HCT116 (cell line): ENCODE data around the gene PC. TPM values are rescaled to one million over a fixed set of nuclear protein-coding genes. Genes with fewer than 3 reads are reported as not detected.

ENCODE experiments used
- ATAC-seq: fragments of 200-7000 bp; cut with Tn5 transposase; 2 replicates; pipeline ENCODE4 v1.9.1; 2020; ENCODE audit warnings: mild to moderate bottlenecking, moderate library complexity
- BruUV-seq: library from RNA; stranded (reverse); fragments of 400-500 nt; replicated peaks from 2 replicates; lab custom pipeline; 2021; lab: Mats Ljungman, UMichigan
- CTCF ChIA-PET: fragments of 300-600 bp; sonication (Branson Sonifier 250); formaldehyde crosslinking; loops from one replicate; lab custom pipeline; 2021; ENCODE audit warnings: antibody characterized with exemption; lab: Charles Lee
- POLR2A ChIA-PET: fragments of 300-600, 350-600 bp; sonication (Branson Sonifier 250); formaldehyde crosslinking; loops from one replicate; lab custom pipeline; 2021; ENCODE audit warnings: antibody characterized with exemption; lab: Charles Lee
- RAD21 ChIA-PET, 2 experiments: fragments of 300-600 bp; sonication (Branson Sonifier 250); formaldehyde crosslinking; loops; one replicate each; lab custom pipeline; 2023; ENCODE audit warnings: low total read pairs in 2 of 2; ENCODE audit not compliant: uncharacterized antibody in 2 of 2, unreplicated experiment in 2 of 2, low non-redundant PET in 1 of 2; lab: Charles Lee
- DNase-seq: peaks from one replicate; pipeline ENCODE4 v3.0.0-alpha.2; 2010; ENCODE audit warnings: low read depth, low spot score
- H2AFZ ChIP-seq: fragments of 200-600 bp; shearing (Covaris generic), sonication (generic); 2 replicates; pipeline ENCODE4 v1.6.1; 2017; ENCODE audit warnings: low read depth, mixed run types, mixed read lengths, antibody characterized with exemption, low read length; ENCODE audit not compliant: poor library complexity, severe bottlenecking
- H3K27ac ChIP-seq: 2 replicates; pipeline ENCODE4 v1.5.1; 2012; ENCODE audit warnings: low read depth, low read length
- H3K27me3 ChIP-seq: fragments of 200-600 bp; sonication (generic); 2 replicates; pipeline ENCODE4 v1.6.1; 2016; ENCODE audit warnings: mixed run types, low read length, mixed read lengths; ENCODE audit not compliant: insufficient read depth
- H3K36me3 ChIP-seq, 2 experiments: fragments of 200-500 bp in 1 of 2; fragments of 200-600 bp in 1 of 2; sonication (Bioruptor generic) in 1 of 2; sonication (generic) in 1 of 2; 2 replicates each; pipeline versions ENCODE4 v1.5.1 to v1.6.1; 2014 to 2016; ENCODE audit warnings: low read length in 2 of 2, inconsistent platforms in 1 of 2, mixed read lengths in 1 of 2, mixed run types in 1 of 2; ENCODE audit not compliant: insufficient read depth in 2 of 2, control insufficient read depth in 1 of 2
- H3K4me1 ChIP-seq, 2 experiments: fragments of 200-600 bp in 1 of 2; sonication (generic) in 1 of 2; 2 replicates each; pipeline versions ENCODE4 v1.5.1 to v1.6.1; 2012 to 2017; ENCODE audit warnings: low read length in 2 of 2, inconsistent platforms in 1 of 2, mild to moderate bottlenecking in 1 of 2, mixed read lengths in 1 of 2, mixed run types in 1 of 2, moderate library complexity in 1 of 2; ENCODE audit not compliant: insufficient read depth in 2 of 2, control insufficient read depth in 1 of 2
- H3K4me2 ChIP-seq: fragments of 200-600 bp; sonication (generic); 2 replicates; pipeline ENCODE4 v1.6.1; 2017; ENCODE audit warnings: mixed run types, low read length, mixed read lengths
- H3K4me3 ChIP-seq, 2 experiments: fragments of 200-600 bp in 1 of 2; sonication (generic) in 1 of 2; replicated peaks in 1 of 2; 2 replicates each; pipeline ENCODE4 v1.5.1; 2011 to 2016; ENCODE audit warnings: low read length in 2 of 2, control low read depth in 1 of 2, low read depth in 1 of 2, mild to moderate bottlenecking in 1 of 2, mixed read lengths in 1 of 2, mixed run types in 1 of 2
- H3K79me2 ChIP-seq: fragments of 200-600 bp; sonication (generic); 2 replicates; pipeline ENCODE4 v1.6.1; 2017; ENCODE audit warnings: mild to moderate bottlenecking, mixed run types, low read length, moderate library complexity, mixed read lengths; ENCODE audit not compliant: insufficient read depth
- H3K9ac ChIP-seq: fragments of 200-600 bp; sonication (generic); 2 replicates; pipeline ENCODE4 v1.6.1; 2016; ENCODE audit warnings: low read length, mixed read lengths
- H3K9me2 ChIP-seq: fragments of 200-600 bp; sonication (generic), shearing (Covaris generic); 2 replicates; pipeline ENCODE4 v1.6.1; 2017; ENCODE audit warnings: mixed run types, mild to moderate bottlenecking, moderate library complexity; ENCODE audit not compliant: insufficient read depth
- H3K9me3 ChIP-seq, 2 experiments: fragments of 200-500 bp in 1 of 2; fragments of 200-600 bp in 1 of 2; sonication (Bioruptor generic) in 1 of 2; sonication (generic) in 1 of 2; 2 replicates each; pipeline ENCODE4 v1.6.1; 2014 to 2017; ENCODE audit warnings: low read length in 2 of 2, mixed read lengths in 2 of 2, inconsistent platforms in 1 of 2, low read depth in 1 of 2, mild to moderate bottlenecking in 1 of 2, mixed run types in 1 of 2, moderate library complexity in 1 of 2; ENCODE audit not compliant: control insufficient read depth in 1 of 2, insufficient read depth in 1 of 2
- H4K20me1 ChIP-seq: fragments of 200-600 bp; sonication (generic), shearing (Covaris generic); 2 replicates; pipeline ENCODE4 v1.6.1; 2017; ENCODE audit warnings: mixed run types, mild to moderate bottlenecking, moderate library complexity; ENCODE audit not compliant: insufficient read depth
- CBX3 ChIP-seq: IDR thresholded peaks from 2 replicates; pipeline ENCODE4 v1.6.1; 2012; ENCODE audit warnings: low read depth
- CEBPB ChIP-seq: IDR thresholded peaks from 2 replicates; pipeline ENCODE4 v1.6.1; 2012; ENCODE audit warnings: low read depth
- EGR1 ChIP-seq: IDR thresholded peaks from 2 replicates; pipeline ENCODE4 v1.6.1; 2012; ENCODE audit warnings: low read depth
- EZH2 ChIP-seq: fragments of 200-600 bp; sonication (generic); IDR thresholded peaks from 2 replicates; pipeline ENCODE4 v1.6.1; 2017; ENCODE audit warnings: antibody characterized with exemption, mixed run types
- FOSL1 ChIP-seq: IDR thresholded peaks from 2 replicates; pipeline ENCODE4 v1.6.1; 2012; ENCODE audit warnings: low read depth
- POLR2AphosphoS5 ChIP-seq: IDR thresholded peaks from 2 replicates; pipeline ENCODE4 v1.6.1; 2011; ENCODE audit warnings: mild to moderate bottlenecking, low read depth, low read length, moderate library complexity
- RAD21 ChIP-seq: IDR thresholded peaks from 2 replicates; pipeline ENCODE4 v1.6.1; 2012; ENCODE audit warnings: low read depth, mild to moderate bottlenecking
- SIN3A ChIP-seq: IDR thresholded peaks from 2 replicates; pipeline ENCODE4 v1.6.1; 2012; ENCODE audit warnings: low read depth
- SP1 ChIP-seq: IDR thresholded peaks from 2 replicates; pipeline ENCODE4 v1.6.1; 2012; ENCODE audit warnings: low read depth
- SRF ChIP-seq: IDR thresholded peaks from 2 replicates; pipeline ENCODE4 v1.6.1; 2012; ENCODE audit warnings: low read depth
- TCF7L2 ChIP-seq: IDR thresholded peaks from 2 replicates; pipeline ENCODE4 v1.7.0; 2011; ENCODE audit warnings: borderline replicate concordance, inconsistent platforms; ENCODE audit not compliant: insufficient read depth, insufficient read length; ENCODE audit errors: extremely low read depth
- ZFX ChIP-seq: fragments of 450-650 bp; IDR thresholded peaks from 2 replicates; pipeline ENCODE4 v1.6.1; 2017
- ZNF274 ChIP-seq: fragments of 200-500 bp; sonication (Bioruptor generic); IDR thresholded peaks from 2 replicates; pipeline ENCODE4 v1.6.1; 2014; ENCODE audit warnings: mild to moderate bottlenecking, low read depth, low read length, inconsistent platforms
- intact Hi-C: fragments of 100-400 bp; cut with micrococcal nuclease; formaldehyde crosslinking; loops from 2 replicates; pipeline ENCODE4 v1.10.0; 2022
- total RNA-seq: library from RNA; stranded (reverse); gene quantifications from one replicate; pipeline ENCODE4 v1.2.1, GENCODE V29; 2021; ENCODE audit not compliant: unreplicated experiment
- TF ChIP-seq, protein P1 (sequence below): IDR thresholded peaks from 2 replicates; pipeline ENCODE4 v1.6.1; 2011; ENCODE audit warnings: mild to moderate bottlenecking, low read length, moderate library complexity; ENCODE audit not compliant: insufficient replicate concordance; ENCODE audit errors: extremely low read depth

Gene PC
- total RNA-seq, 1 experiment from 2014 or later = 24.1 TPM

DNA sequence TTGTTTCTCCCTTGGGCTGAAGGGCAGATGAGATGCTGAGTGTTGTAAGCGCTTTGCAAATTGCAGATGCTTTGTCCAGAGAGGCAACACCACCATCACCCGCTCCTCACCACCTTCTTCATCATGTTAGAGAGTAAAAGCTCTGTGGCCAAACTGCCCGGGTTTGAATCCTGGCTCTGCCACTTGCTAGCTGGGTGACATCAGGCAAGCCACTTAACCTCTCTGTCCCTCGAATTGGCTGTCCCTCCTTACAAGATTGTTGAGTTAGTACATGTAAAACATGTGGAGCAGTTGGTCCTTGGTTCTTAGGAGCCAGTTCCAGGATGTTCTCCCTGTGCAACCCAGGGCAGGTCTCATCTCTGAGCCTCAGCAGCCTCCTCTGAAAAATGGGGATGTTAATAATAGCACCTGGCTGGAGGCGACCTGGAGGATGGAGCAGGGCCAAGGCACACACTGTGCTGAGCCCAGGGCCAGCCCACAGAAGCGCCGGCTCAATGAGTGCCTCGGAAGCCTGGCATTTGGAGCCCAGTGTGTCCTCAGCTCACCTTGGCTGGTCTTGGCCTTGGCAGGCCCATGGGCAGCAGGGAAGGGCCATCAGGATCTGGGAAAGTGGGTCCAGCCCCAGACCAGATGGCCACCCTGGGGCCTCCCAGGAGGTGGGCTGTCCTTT, 27.5 kb upstream of the PC start:
- ChIA-PET POLR2A (no interaction called here), RAD21 (interaction anchor here in 1 of 2 experiments (0.6 kb wide), 1 partner anchor 47 kb away, joined by 3 read pairs; no protein-coding TSS in a partner anchor)
- peaks cover 64 to 71% of the 10 kb centered on the region in 2 experiments for H3K4me1 ChIP-seq
- ATAC-seq = no peak
- H3K4me3 ChIP-seq = no peak overlapping the region
- peaks cover 0 to 4% of the 10 kb centered on the region in 2 experiments; a peak in 1 of 4 replicates for H3K9me3 ChIP-seq
- no peak overlapping the region for H2AFZ ChIP-seq
- peak overlapping the region; percentile 29; the same call in 1 of the 2 replicates for H3K27ac ChIP-seq
- H3K4me2 ChIP-seq = peak overlapping the region; percentile 46
- intact Hi-C loops = loop anchor here (5.0 kb wide), 1 partner anchor 37 kb away; the partner anchor contains the start of gene SYT12
- no peak overlapping the region for H3K9ac ChIP-seq
- H3K27me3 ChIP-seq = no peaks in the 10 kb centered on the region
- TF ChIP-seq SIN3A (no peak), CBX3 (no peak), ZFX (no peak), EZH2 (no peak), EGR1 (no peak), SRF (no peak), POLR2AphosphoS5 (no peak), RAD21 (no peak)
- TF ChIP-seq, all 23 proteins: peak for 0
- CTCF ChIA-PET = interaction anchor here (2.6 kb wide), 1 partner anchor 9 kb away, joined by 8 read pairs; no protein-coding TSS in a partner anchor
- Histone ChIP-seq H3K9me2 (no peaks in the 10 kb centered on the region), H3K79me2 (no peaks in the 10 kb centered on the region), H3K36me3 (no peaks in the 10 kb centered on the region), H4K20me1 (no peaks in the 10 kb centered on the region)
- BruUV-seq = no TSS peak
- no peak for DNase-seq

DNA sequence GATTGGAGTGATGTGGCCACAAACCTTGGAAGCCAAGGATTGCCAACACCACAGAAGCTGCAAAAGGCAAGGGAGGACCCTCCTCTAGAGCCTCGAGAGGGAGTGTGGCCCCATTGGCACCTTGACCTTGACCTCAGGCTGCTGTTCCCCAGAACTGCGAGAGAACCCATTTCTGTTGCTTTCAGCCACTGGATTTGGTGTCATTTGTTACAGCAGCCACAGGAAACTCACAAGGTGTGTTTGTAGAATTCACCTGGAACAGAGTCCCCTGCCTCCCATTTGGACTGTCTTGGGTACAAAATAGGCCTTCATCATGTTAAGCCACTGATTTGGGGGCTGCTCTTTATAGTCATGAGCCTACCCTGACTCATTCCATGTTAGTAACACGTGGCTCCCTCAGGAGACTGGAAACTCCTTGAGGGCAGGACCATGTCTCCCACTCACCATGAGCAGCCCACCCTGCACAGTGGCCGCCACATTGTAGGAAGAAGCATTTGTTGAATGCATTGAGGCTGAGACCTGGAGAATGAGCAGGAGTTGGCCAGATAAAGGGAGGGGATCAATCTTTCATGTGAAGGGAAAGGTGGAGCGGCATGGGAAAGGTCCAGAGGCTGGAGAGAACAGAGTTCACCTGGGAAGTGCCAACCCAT, 25.2 kb upstream of the PC start:
- Histone ChIP-seq H3K4me3 (peak overlapping the region in 1 of 2 experiments; percentile 30; a peak in 1 of 4 replicates), H3K4me1 (peaks cover 67 to 76% of the 10 kb centered on the region in 2 experiments), H3K9ac (no peak overlapping the region), H4K20me1 (no peaks in the 10 kb centered on the region), H3K27me3 (no peaks in the 10 kb centered on the region), H3K27ac (peak overlapping the region; percentile 38; the same call in 1 of the 2 replicates), H3K4me2 (peak overlapping the region; percentile 79), H3K9me3 (peaks cover 0 to 4% of the 10 kb centered on the region in 2 experiments; a peak in 1 of 4 replicates), H3K36me3 (no peaks in the 10 kb centered on the region), H2AFZ (peak overlapping the region; percentile 22), H3K79me2 (no peaks in the 10 kb centered on the region), H3K9me2 (no peaks in the 10 kb centered on the region)
- POLR2A ChIA-PET = interaction anchor here (1.4 kb wide), 1 partner anchor 29 kb away, joined by 3 read pairs; no protein-coding TSS in a partner anchor
- CTCF ChIA-PET = interaction anchor here (1.1 kb wide), 1 partner anchor 38 kb away, joined by 3 read pairs; no protein-coding TSS in a partner anchor
- intact Hi-C loops = no loop called here
- no TSS peak for BruUV-seq
- DNase-seq = no peak
- ATAC-seq = no peak
- RAD21 ChIA-PET = no interaction called here
- TF ChIP-seq SP1 = no peak
- 0 out of 2 replicates have a peak, but pooled peaks have one; percentile 10 for TF ChIP-seq ZFX
- TF ChIP-seq, protein P1, sequence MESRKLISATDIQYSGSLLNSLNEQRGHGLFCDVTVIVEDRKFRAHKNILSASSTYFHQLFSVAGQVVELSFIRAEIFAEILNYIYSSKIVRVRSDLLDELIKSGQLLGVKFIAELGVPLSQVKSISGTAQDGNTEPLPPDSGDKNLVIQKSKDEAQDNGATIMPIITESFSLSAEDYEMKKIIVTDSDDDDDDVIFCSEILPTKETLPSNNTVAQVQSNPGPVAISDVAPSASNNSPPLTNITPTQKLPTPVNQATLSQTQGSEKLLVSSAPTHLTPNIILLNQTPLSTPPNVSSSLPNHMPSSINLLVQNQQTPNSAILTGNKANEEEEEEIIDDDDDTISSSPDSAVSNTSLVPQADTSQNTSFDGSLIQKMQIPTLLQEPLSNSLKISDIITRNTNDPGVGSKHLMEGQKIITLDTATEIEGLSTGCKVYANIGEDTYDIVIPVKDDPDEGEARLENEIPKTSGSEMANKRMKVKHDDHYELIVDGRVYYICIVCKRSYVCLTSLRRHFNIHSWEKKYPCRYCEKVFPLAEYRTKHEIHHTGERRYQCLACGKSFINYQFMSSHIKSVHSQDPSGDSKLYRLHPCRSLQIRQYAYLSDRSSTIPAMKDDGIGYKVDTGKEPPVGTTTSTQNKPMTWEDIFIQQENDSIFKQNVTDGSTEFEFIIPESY = no peak
- no peak for TF ChIP-seq FOSL1
- TF ChIP-seq ZNF274 = no peak
- no peak for TF ChIP-seq CBX3
- TF ChIP-seq TCF7L2 = no peak
- no peak for TF ChIP-seq CEBPB
